Choroid plexus epithelial cell (primary cell): ENCODE measurements around the gene ICAM4.
A peak's percentile ranks its signal among the peaks of the same experiment; 100 is the strongest.

Experiments used
- DNase-seq: peaks from one replicate; pipeline ENCODE4 v3.0.0-alpha.2; 2010; ENCODE audit warnings: low read depth
- H3K4me3 ChIP-seq: 2 replicates; pipeline ENCODE4 v1.5.1; 2011; ENCODE audit warnings: low read depth, mild to moderate bottlenecking, control low read depth, low read length, moderate library complexity
- TF ChIP-seq, protein P1 (sequence below): conservative IDR thresholded peaks from 2 replicates; pipeline ENCODE4 v1.5.1; 2011; ENCODE audit warnings: low read depth, mild to moderate bottlenecking, control low read depth, inconsistent platforms, low read length, moderate library complexity

The ICAM4 gene

DNA sequence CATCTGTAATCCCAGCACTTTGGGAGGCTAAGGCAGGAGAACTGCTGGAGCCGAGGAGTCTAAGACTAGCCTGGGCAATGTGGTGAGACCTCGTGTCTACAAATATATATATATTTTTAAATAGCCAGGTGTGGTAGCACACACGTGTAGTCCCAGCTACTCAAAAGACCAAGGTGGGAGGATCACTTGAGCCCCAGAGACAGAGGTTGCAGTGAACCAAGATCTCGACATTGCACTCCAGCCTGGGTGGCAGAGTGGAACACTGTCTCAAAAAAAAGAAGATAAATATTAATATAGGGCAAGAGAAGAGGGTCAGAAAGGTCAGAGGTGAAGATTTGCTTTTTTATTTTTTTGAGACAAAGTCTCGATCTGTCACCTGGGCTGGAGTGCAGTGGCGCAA is 40.2 kb upstream of the ICAM4 start:
- DNase-seq = no peak
- TF ChIP-seq, protein P1, sequence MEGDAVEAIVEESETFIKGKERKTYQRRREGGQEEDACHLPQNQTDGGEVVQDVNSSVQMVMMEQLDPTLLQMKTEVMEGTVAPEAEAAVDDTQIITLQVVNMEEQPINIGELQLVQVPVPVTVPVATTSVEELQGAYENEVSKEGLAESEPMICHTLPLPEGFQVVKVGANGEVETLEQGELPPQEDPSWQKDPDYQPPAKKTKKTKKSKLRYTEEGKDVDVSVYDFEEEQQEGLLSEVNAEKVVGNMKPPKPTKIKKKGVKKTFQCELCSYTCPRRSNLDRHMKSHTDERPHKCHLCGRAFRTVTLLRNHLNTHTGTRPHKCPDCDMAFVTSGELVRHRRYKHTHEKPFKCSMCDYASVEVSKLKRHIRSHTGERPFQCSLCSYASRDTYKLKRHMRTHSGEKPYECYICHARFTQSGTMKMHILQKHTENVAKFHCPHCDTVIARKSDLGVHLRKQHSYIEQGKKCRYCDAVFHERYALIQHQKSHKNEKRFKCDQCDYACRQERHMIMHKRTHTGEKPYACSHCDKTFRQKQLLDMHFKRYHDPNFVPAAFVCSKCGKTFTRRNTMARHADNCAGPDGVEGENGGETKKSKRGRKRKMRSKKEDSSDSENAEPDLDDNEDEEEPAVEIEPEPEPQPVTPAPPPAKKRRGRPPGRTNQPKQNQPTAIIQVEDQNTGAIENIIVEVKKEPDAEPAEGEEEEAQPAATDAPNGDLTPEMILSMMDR = no peak

DNA sequence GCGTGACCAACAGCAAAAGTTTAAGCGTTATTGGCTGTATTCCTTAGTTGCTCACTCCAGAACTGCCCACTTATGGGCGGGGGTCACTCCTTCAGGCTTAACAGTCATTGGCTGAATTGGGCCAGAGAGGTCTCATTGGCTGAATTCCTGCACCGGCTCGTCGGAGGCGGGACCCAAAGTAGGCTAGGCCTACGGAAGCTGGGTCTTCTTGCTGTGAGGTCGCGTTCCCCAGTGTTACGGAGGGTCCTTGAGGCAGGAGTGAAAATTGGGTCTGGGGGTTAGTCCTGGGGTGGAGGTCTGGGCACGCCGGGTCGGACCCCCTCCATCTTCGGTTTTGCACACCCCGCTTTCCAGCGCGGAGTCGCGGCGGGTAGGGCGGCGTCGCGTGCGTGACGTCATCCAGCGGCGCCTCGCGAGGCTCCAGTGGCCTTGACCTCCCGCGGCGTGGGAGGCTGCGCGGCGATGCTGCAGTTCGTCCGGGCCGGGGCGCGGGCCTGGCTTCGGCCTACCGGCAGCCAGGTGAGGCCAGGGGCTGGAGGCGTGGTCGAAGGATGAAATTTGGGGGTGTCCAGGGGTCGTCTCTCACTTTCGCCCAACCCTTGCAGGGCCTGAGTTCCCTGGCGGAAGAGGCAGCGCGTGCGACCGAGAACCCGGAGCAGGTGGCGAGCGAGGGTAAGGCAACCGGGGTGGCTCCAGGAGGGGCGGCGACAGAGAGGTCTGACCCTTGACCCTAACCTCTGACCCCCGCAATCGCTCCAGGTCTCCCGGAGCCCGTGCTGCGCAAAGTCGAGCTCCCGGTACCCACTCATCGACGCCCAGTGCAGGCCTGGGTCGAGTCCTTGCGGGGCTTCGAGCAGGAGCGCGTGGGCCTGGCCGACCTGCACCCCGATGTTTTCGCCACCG is 34.7 kb upstream of the ICAM4 start, which contains the start of gene MRPL4:
MRPL4 (plus strand) TSS at position 423 of the 903 bp plus-strand sequence; CDS start at position 463, 40 bp downstream.
- peak; percentile 99 for DNase-seq
- H3K4me3 ChIP-seq = peak within 1 kb of the TSS; percentile 99
- TF ChIP-seq, protein P1 = no peak

More for the DNA sequence above, 40.2 kb upstream of the ICAM4 start:
- H3K4me3 ChIP-seq = no peak overlapping the region

DNA sequence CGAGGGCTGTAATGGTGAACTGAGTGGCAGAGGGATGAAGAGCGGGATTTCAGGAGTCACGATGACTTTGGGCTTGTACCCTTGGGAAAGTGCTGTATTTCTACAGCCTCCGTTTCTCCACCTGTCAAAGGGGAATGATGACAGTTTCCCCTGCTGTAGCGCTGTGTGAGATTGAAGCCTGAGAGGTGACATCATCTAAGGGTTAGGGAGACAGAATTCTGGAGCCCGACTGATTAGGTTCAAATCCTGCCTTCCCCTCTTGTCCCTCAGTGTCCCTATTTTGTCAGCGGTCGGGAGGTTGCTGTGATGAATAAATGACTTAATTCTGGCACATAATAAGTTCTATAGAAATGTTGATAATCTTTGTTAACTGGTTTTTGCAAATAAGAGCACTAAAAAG is 34.0 kb upstream of the ICAM4 start:
- peak overlapping the region; percentile 99 for H3K4me3 ChIP-seq
- TF ChIP-seq, protein P1 = no peak

DNA sequence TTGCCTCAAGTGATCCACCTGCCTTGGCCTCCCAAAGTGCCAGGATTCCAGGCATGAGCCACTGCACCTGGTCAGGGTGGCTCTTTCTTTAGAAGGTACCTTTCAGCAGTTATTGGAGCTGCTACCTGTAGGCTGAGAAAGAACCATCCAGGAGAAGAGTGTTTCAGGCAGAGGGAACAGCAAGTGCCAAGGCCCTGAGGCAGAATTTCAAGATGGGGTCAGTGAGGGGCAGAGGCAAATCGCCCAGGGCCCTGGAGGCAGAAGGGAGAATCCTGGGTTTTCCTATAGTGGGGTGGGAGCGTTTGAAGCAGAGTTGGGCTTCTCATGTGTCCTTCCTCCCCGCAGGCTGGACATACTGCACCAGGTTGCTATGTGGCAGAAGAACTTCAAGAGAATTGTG is 32.5 kb upstream of the ICAM4 start:
- DNase-seq = no peak
- TF ChIP-seq, protein P1 = no peak

More for the DNA sequence above, 34.0 kb upstream of the ICAM4 start:
- DNase-seq = no peak

DNA sequence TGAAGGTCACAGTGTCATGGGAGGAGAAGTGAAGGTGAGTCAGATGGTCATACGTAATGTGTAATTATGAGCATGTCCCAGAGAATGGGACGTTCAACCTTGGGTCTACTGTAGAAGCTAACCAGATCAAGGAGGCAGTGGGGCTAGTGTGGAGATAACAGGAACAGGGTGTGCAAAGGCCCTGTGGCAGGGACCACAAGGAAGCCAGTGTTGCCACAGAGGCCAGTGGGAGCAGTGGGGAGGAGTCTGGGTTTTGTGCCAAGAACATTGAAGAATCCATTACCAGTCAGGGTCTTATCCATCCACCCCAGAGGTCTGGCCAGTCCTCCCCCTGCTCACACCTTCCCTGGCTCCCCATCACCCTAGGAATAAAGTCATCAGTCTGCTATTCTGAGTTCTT is 31.4 kb upstream of the ICAM4 start:
- H3K4me3 ChIP-seq = no peak overlapping the region
- DNase-seq = no peak
- TF ChIP-seq, protein P1 = no peak

More for the DNA sequence above, 32.5 kb upstream of the ICAM4 start:
- no peak overlapping the region for H3K4me3 ChIP-seq

DNA sequence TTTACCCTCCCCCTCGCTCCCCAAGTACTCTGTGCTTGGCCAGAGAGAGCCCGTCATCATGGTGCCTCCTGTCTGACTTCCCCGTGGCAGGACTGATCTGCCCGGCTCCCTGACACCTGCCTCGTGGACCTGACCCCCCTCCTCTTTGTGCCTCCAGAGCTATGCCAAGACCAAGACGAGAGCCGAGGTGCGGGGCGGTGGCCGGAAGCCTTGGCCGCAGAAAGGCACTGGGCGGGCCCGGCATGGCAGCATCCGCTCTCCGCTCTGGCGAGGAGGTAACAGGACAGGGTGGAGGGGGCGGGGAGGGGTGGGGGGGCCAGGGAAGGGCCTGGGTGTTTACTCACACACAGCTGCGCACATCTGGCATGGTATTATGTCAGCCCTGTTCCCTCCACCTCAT is 30.2 kb upstream of the ICAM4 start:
- DNase-seq = no peak
- TF ChIP-seq, protein P1 = no peak
- H3K4me3 ChIP-seq = no peak overlapping the region

DNA sequence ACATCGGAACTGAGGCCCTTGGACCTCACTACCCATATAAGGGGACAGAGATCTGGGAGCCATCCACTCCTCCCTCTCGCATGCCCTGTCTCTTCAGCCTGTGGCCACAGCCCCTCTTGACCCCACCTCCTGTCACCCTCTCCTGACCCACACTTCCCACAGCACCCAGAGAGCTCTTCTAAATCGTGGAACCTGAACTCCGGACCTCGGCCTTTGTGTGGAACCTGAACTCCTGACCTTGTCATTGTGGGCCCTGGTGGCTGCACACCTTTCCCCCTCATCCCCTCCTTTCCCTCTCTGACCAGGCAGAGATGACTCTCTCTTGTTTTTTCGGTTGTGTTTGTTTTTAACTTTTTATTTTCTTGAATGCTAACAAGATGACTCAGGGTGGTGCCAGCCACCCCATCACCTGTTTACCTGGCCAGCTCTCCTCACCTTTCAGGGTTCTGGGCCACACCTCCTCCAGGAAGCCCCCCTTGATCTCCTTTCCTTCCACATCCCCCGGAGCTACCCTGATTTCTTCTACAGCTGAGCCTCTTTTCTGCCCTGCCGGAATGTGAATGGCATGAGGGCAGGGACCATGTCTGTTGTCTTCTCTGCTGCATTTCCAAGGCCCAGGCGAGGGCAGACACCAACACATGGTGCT is 29.7 kb upstream of the ICAM4 start:
- TF ChIP-seq, protein P1 = no peak
- DNase-seq = no peak
- H3K4me3 ChIP-seq = no peak overlapping the region
